Parathyroid adenoma (tissue), 2 donors: Measurements from ENCODE around the gene PHOX2A.

Source experiments
- H2AFZ ChIP-seq: fragments of 300-600 bp; sonication (generic); one replicate; pipeline ENCODE4 v1.7.0; 2017; ENCODE audit warnings: antibody characterized with exemption, mild to moderate bottlenecking
- H3K27ac ChIP-seq: fragments of 300-600 bp; sonication (generic); one replicate; pipeline ENCODE4 v1.7.0; 2017
- H3K27me3 ChIP-seq: fragments of 300-600 bp; sonication (generic); one replicate; pipeline ENCODE4 v1.7.0; 2017; ENCODE audit warnings: low read length; ENCODE audit not compliant: control insufficient read depth, insufficient read depth
- H3K36me3 ChIP-seq: fragments of 300-600 bp; sonication (generic); one replicate; pipeline ENCODE4 v1.7.0; 2017; ENCODE audit warnings: low read length; ENCODE audit not compliant: control insufficient read depth, insufficient read depth
- H3K4me1 ChIP-seq: fragments of 300-600 bp; sonication (generic); one replicate; pipeline ENCODE4 v1.7.0; 2017; ENCODE audit warnings: control low read depth
- H3K4me2 ChIP-seq: fragments of 300-600 bp; sonication (generic); one replicate; pipeline ENCODE4 v1.7.0; 2017; ENCODE audit warnings: low read length
- H3K4me3 ChIP-seq: fragments of 300-600 bp; sonication (generic); one replicate; pipeline ENCODE4 v1.7.0; 2017; ENCODE audit warnings: low read depth, low read length
- H3K79me2 ChIP-seq: fragments of 300-600 bp; sonication (generic); one replicate; pipeline ENCODE4 v1.7.0; 2017; ENCODE audit warnings: control low read depth
- H3K9ac ChIP-seq: fragments of 300-600 bp; sonication (generic); one replicate; pipeline ENCODE4 v1.7.0; 2017; ENCODE audit warnings: mild to moderate bottlenecking
- H3K9me3 ChIP-seq: fragments of 300-600 bp; sonication (generic); one replicate; pipeline ENCODE4 v1.7.0; 2017; ENCODE audit warnings: low read length; ENCODE audit not compliant: control insufficient read depth
- TF ChIP-seq, protein P1 (sequence below): fragments of 300-600 bp; sonication (generic); IDR thresholded peaks from one replicate; pipeline ENCODE4 v1.7.0; 2017; ENCODE audit warnings: antibody characterized with exemption, mild to moderate bottlenecking
- donor health status: primary hyperparathyroidism.

PHOX2A gene

DNA sequence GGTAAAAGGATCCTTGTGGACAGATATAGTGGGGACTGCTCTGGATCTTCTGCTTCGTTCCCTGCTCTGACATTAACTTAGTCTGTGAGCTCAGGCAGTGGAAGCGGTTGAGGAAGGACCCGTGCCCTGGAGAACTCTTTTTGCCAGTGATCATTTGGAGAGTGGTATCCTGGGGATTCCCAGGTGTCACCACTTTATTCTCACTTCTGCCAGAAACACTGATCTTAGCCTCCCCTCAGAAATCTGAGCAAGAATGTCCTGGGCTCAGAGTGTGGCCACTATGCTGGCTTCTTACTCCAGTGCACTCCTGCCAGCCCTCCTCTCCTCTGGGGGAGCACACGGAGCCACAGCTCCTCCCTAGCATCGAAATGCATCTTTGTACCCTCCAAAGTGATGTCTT lies 7.6 kb upstream of the PHOX2A start:
- Histone ChIP-seq H3K79me2 (no peaks in the 10 kb centered on the region), H3K27me3 (no peaks in the 10 kb centered on the region), H3K36me3 (no peaks in the 10 kb centered on the region), H3K4me1 (no peaks in the 10 kb centered on the region), H3K4me3 (no peak overlapping the region), H3K9ac (no peak overlapping the region), H2AFZ (no peak overlapping the region), H3K4me2 (no peak overlapping the region), H3K9me3 (no peaks in the 10 kb centered on the region), H3K27ac (no peak overlapping the region)
- TF ChIP-seq, protein P1, sequence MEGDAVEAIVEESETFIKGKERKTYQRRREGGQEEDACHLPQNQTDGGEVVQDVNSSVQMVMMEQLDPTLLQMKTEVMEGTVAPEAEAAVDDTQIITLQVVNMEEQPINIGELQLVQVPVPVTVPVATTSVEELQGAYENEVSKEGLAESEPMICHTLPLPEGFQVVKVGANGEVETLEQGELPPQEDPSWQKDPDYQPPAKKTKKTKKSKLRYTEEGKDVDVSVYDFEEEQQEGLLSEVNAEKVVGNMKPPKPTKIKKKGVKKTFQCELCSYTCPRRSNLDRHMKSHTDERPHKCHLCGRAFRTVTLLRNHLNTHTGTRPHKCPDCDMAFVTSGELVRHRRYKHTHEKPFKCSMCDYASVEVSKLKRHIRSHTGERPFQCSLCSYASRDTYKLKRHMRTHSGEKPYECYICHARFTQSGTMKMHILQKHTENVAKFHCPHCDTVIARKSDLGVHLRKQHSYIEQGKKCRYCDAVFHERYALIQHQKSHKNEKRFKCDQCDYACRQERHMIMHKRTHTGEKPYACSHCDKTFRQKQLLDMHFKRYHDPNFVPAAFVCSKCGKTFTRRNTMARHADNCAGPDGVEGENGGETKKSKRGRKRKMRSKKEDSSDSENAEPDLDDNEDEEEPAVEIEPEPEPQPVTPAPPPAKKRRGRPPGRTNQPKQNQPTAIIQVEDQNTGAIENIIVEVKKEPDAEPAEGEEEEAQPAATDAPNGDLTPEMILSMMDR = no peak

- Histone ChIP-seq H3K9me3 (no peaks in the 10 kb centered on the region), H3K9ac (no peak overlapping the region), H3K27me3 (no peaks in the 10 kb centered on the region), H3K27ac (no peak overlapping the region), H3K4me3 (no peak overlapping the region), H3K4me1 (no peaks in the 10 kb centered on the region), H3K79me2 (no peaks in the 10 kb centered on the region), H3K4me2 (no peak overlapping the region), H2AFZ (no peak overlapping the region), H3K36me3 (no peaks in the 10 kb centered on the region)
- TF ChIP-seq, protein P1 = no peak
Observed at GRCh38 chr11:72250661-72251464, 6.9 kb upstream of the PHOX2A start.

- Histone ChIP-seq H3K4me2 (no peak overlapping the region), H3K9me3 (no peaks in the 10 kb centered on the region), H3K4me3 (no peak overlapping the region), H2AFZ (no peak overlapping the region), H3K9ac (no peak overlapping the region), H3K27me3 (no peaks in the 10 kb centered on the region), H3K4me1 (no peaks in the 10 kb centered on the region), H3K27ac (no peak overlapping the region), H3K79me2 (no peaks in the 10 kb centered on the region), H3K36me3 (no peaks in the 10 kb centered on the region)
- TF ChIP-seq, protein P1 = no peak
Observed at GRCh38 chr11:72249961-72250360, 6.0 kb upstream of the PHOX2A start.

- no peaks in the 10 kb centered on the region for H3K27me3 ChIP-seq
- H3K79me2 ChIP-seq = no peaks in the 10 kb centered on the region
- no peak overlapping the region for H3K9ac ChIP-seq
- no peak overlapping the region for H2AFZ ChIP-seq
- TF ChIP-seq, protein P1 = no peak
- H3K27ac ChIP-seq = no peak overlapping the region
- H3K9me3 ChIP-seq = no peaks in the 10 kb centered on the region
- H3K4me2 ChIP-seq = no peak overlapping the region
- no peaks in the 10 kb centered on the region for H3K4me1 ChIP-seq
- H3K4me3 ChIP-seq = no peak overlapping the region
- H3K36me3 ChIP-seq = no peaks in the 10 kb centered on the region
Observed at GRCh38 chr11:72247584-72247983, 3.6 kb upstream of the PHOX2A start.
